ENCODE measurements around the gene KRT31.

KRT31 gene

GRCh38 chr17:41415411-41415810 lies 18.0 kb upstream of the KRT31 start:
- TF ChIP-seq CTCF (IDR thresholded peaks at IDR 0.05; ENCODE audit: extremely low read depth, insufficient read depth, missing control alignments): no peak
- DNase-seq (ENCODE audit: low spot score): no peak
- in situ Hi-C loops (cut with MboI; ENCODE audit: low pct_unique_long_range_greater_than_20kb, low sequenced_read_pairs, unreplicated experiment): no loop called here

- DNase-seq (ENCODE audit: low spot score): no peak
- no peak for TF ChIP-seq CTCF (IDR thresholded peaks at IDR 0.05; ENCODE audit: extremely low read depth, insufficient read depth, missing control alignments)
- in situ Hi-C loops (cut with MboI; ENCODE audit: low pct_unique_long_range_greater_than_20kb, low sequenced_read_pairs, unreplicated experiment): no loop called here
These were observed 16.6 kb upstream of the KRT31 start for GRCh38 chr17:41413982-41414381.

- TF ChIP-seq CTCF (IDR thresholded peaks at IDR 0.05; ENCODE audit: extremely low read depth, insufficient read depth, missing control alignments): no peak
- in situ Hi-C loops (cut with MboI; ENCODE audit: low pct_unique_long_range_greater_than_20kb, low sequenced_read_pairs, unreplicated experiment): no loop called here
- DNase-seq (ENCODE audit: low spot score): no peak
These were observed 16.0 kb upstream of the KRT31 start for GRCh38 chr17:41413353-41413957.

- in situ Hi-C loops (cut with MboI; ENCODE audit: low pct_unique_long_range_greater_than_20kb, low sequenced_read_pairs, unreplicated experiment): no loop called here
- no peak for TF ChIP-seq CTCF (IDR thresholded peaks at IDR 0.05; ENCODE audit: extremely low read depth, insufficient read depth, missing control alignments)
- DNase-seq (ENCODE audit: low spot score): no peak
These were observed 13.8 kb upstream of the KRT31 start for GRCh38 chr17:41411072-41411840.

- no peak for TF ChIP-seq CTCF (IDR thresholded peaks at IDR 0.05; ENCODE audit: extremely low read depth, insufficient read depth, missing control alignments)
- in situ Hi-C loops (cut with MboI; ENCODE audit: low pct_unique_long_range_greater_than_20kb, low sequenced_read_pairs, unreplicated experiment): no loop called here
- no peak for DNase-seq (ENCODE audit: low spot score)
These were observed 9.8 kb upstream of the KRT31 start for GRCh38 chr17:41407226-41407625.

- no peak for TF ChIP-seq CTCF (IDR thresholded peaks at IDR 0.05; ENCODE audit: extremely low read depth, insufficient read depth, missing control alignments)
These were observed 8.8 kb upstream of the KRT31 start for GRCh38 chr17:41406205-41406604.

More at GRCh38 chr17:41406205-41406604, 8.8 kb upstream of the KRT31 start:
- DNase-seq (ENCODE audit: low spot score): no peak
- in situ Hi-C loops (cut with MboI; ENCODE audit: low pct_unique_long_range_greater_than_20kb, low sequenced_read_pairs, unreplicated experiment): no loop called here

Data from GM13977 (cell line).